ENCODE results near the gene PLCB1. TPM values are rescaled to one million over a fixed set of nuclear protein-coding genes. Genes with fewer than 3 reads are reported as not detected.

The PLCB1 gene
- total and polyA plus RNA-seq, 2 of the 4 experiments (the other 2 are of a cell fraction): 5.6 to 16.1 TPM

DNA sequence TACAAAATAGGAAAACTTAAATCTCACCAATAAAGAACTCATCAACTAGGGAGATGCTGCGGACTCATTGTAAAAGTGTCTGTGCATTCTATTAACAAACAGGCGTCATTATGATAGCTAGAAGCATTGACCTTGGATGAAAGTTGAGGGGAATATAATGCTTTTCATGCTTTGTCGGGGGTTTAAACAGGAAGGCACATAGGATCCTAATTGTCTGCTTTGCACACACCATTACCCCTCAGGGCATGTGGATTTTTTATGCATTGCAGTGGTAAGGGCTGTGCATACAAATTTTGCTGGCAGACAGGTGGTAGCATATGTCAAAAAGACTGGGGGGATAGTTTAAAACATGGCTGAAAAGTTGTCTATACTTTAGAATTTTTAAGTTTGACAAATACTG lies 488.9 kb downstream of the PLCB1 start:
- Histone ChIP-seq H3K56ac (ENCODE audit: extremely low read depth, insufficient read depth, low read length) (no peak overlapping the region), H3K18ac (ENCODE audit: low read depth, low read length) (no peak overlapping the region), H4K20me1 (ENCODE audit: insufficient read depth, low read length) (no peaks in the 10 kb centered on the region), H3K14ac (replicated peaks; ENCODE audit: low read depth, low read length) (no peak overlapping the region), H3K27me3 (ENCODE audit: control insufficient read depth, insufficient read depth, low read length) (no peaks in the 10 kb centered on the region), H3K9ac (ENCODE audit: low read depth, low read length) (no peak overlapping the region), H3K4me3 (ENCODE audit: insufficient read depth, low read depth, low read length) (no peak overlapping the region), H3K4ac (ENCODE audit: low read depth, low read length) (no peak overlapping the region), H4K8ac (ENCODE audit: low read depth in 2 of 2, low read length in 2 of 2) (no peak overlapping the region), H3K27ac (ENCODE audit: insufficient read depth, low read length) (no peak overlapping the region), H2AK5ac (ENCODE audit: low read depth, low read length) (no peak overlapping the region), H4K91ac (ENCODE audit: insufficient read depth, low read depth, low read length) (no peak overlapping the region), H3K4me1 (ENCODE audit: control insufficient read depth, insufficient read depth, low read length) (no peaks in the 10 kb centered on the region; the same call in 1 of the 2 replicates), H2AFZ (replicated peaks; ENCODE audit: low read length, poor library complexity) (no peak overlapping the region), H3K23ac (ENCODE audit: low read depth, low read length) (no peak overlapping the region), H2BK5ac (ENCODE audit: low read depth, low read length, poor library complexity, severe bottlenecking) (no peak overlapping the region), H3K36me3 (ENCODE audit: control insufficient read depth, insufficient read depth, low read length) (no peaks in the 10 kb centered on the region), H3K9me3 (ENCODE audit: control insufficient read depth, insufficient read depth, low read length) (no peaks in the 10 kb centered on the region), H2BK120ac (ENCODE audit: low read depth, low read length) (no peak overlapping the region), H2BK20ac (ENCODE audit: low read depth, low read length) (no peak overlapping the region), H2AK9ac (replicated peaks; ENCODE audit: low read depth, low read length, poor library complexity) (no peak overlapping the region), H4K5ac (ENCODE audit: low read depth, low read length) (no peak overlapping the region), H3K4me2 (ENCODE audit: low read depth, low read length) (no peak overlapping the region), H3K9me1 (ENCODE audit: insufficient read depth, low read length) (no peaks in the 10 kb centered on the region; the same call in 1 of the 2 replicates), H3K79me1 (ENCODE audit: low read depth in 1 of 2, low read length in 2 of 2) (no peaks in the 10 kb centered on the region), H2BK15ac (ENCODE audit: low read depth, low read length) (no peak overlapping the region)
- POLR2A ChIA-PET (ENCODE audit: unreplicated experiment): no interaction called here
- dilution Hi-C loops (cut with HindIII; ENCODE audit: low sequenced_read_pairs, unreplicated experiment): no loop called here
- ATAC-seq (ENCODE audit: low read depth): no peak
- no TSS peak for BruUV-seq (replicated peaks)
- in situ Hi-C loops (cut with MboI; ENCODE audit: low sequenced_read_pairs): loop anchor here (5.0 kb wide), 1 partner anchor 49 kb away; no protein-coding TSS in a partner anchor
- CTCF ChIA-PET: interaction anchor here (0.6 to 1.0 kb wide), 2 partner anchors 12 to 586 kb away, joined by 3 to 4 read pairs; no protein-coding TSS in a partner anchor
- no peak for DNase-seq
- no CpG with 5 or more reads among the region's 3 CpGs for WGBS, 2 experiments (ENCODE audit: extremely low coverage in 2 of 2, insufficient read length in 1 of 2)
- TF ChIP-seq POLR2A (IDR thresholded peaks at IDR 0.05; ENCODE audit: low read depth, low read length) (no peak), MAFK (IDR thresholded peaks at IDR 0.05; ENCODE audit: low read depth, low read length) (no peak)
- intact Hi-C loops (cut with micrococcal nuclease): no loop called here
